Testis (tissue), 2 donors: ENCODE results near the gene MED8.

Experiments used
- CTCF ChIP-seq, 3 experiments: fragments of 450-650 bp in 2 of 3; fragments of 200-600 bp in 1 of 3; sonication (generic) in 1 of 3; IDR thresholded peaks; one replicate each; pipeline ENCODE4 v1.5.1; 2016 to 2019; ENCODE audit warnings: antibody characterized with exemption in 3 of 3, mild to moderate bottlenecking in 2 of 3, moderate library complexity in 1 of 3
- POLR2A ChIP-seq: fragments of 450-650 bp; IDR thresholded peaks from one replicate; pipeline ENCODE4 v1.6.1; 2017; ENCODE audit warnings: antibody characterized with exemption, mild to moderate bottlenecking, moderate library complexity

GRCh38 chr1:43432171-43432860 is 42.7 kb upstream of the MED8 start:
- TF ChIP-seq CTCF (IDR thresholded peaks at IDR 0.05) (no peak), POLR2A (no peak)
